K562 (cell line): Measurements from ENCODE around the gene LRP10. TPM values are rescaled to one million over a fixed set of nuclear protein-coding genes. Genes with fewer than 3 reads are reported as not detected.
A peak's percentile ranks its signal among the peaks of the same experiment; 100 is the strongest.

Experiments used
- CCNT2 ChIP-seq: IDR thresholded peaks from 2 replicates; pipeline ENCODE4 v1.6.1; 2011; ENCODE audit warnings: borderline replicate concordance, low read depth, mild to moderate bottlenecking, moderate library complexity, mixed read lengths, low read length; ENCODE audit not compliant: insufficient read length; ENCODE audit errors: extremely low read depth
- CREM ChIP-seq: IDR thresholded peaks from 2 replicates; pipeline ENCODE4 v1.6.1; 2014; ENCODE audit warnings: antibody characterized with exemption, low read depth
- FOXK2 ChIP-seq, 2 experiments: fragments of 450-650 bp; IDR thresholded peaks in 1 of 2; conservative IDR thresholded peaks in 1 of 2; 2 replicates each; pipeline ENCODE4 v1.6.1; 2016; ENCODE audit warnings: low read depth in 2 of 2, mild to moderate bottlenecking in 1 of 2
- HDAC1 ChIP-seq, 2 experiments: fragments of 450-650 bp; IDR thresholded peaks; 2 replicates each; pipeline ENCODE4 v1.6.1; 2016 to 2017; ENCODE audit warnings: inconsistent platforms in 1 of 2, mild to moderate bottlenecking in 1 of 2, moderate library complexity in 1 of 2
- HLTF ChIP-seq: fragments of 450-650 bp; IDR thresholded peaks from 2 replicates; pipeline ENCODE4 v1.6.1; 2016
- KDM1A ChIP-seq, 2 experiments: fragments of 450-650 bp; IDR thresholded peaks; 2 replicates each; pipeline ENCODE4 v1.6.1; 2016; ENCODE audit warnings: mild to moderate bottlenecking in 2 of 2
- NFIC ChIP-seq: fragments of 450-650 bp; IDR thresholded peaks from 2 replicates; pipeline ENCODE4 v1.6.1; 2017; ENCODE audit warnings: mild to moderate bottlenecking, inconsistent platforms
- NR1H2 ChIP-seq: sonication (generic); formaldehyde crosslinking; IDR thresholded peaks from 2 replicates; pipeline ENCODE4 v1.4.0; 2020; ENCODE audit warnings: mild to moderate bottlenecking, missing genetic modification reagents
- TARDBP ChIP-seq: fragments of 450-650 bp; IDR thresholded peaks from 2 replicates; pipeline ENCODE4 v1.6.1; 2016
- ZFX ChIP-seq: sonication (generic); formaldehyde crosslinking; IDR thresholded peaks from 2 replicates; pipeline ENCODE4 v1.8.0; 2022; ENCODE audit warnings: mild to moderate bottlenecking, missing genetic modification reagents, moderate library complexity
- polyA plus RNA-seq, 8 experiments: library from polyadenylated mRNA; depleted of rRNA in 4 of 8; stranded (reverse) in 5 of 8; unstranded in 3 of 8; fragments of >200 nt; fragmentation: Nextera tagmentation in 2 of 8; fragmentation: Illumina TruSeq in 1 of 8; extraction: Ambion mirVana in 2 of 8; extraction: Trizol in 1 of 8; gene quantifications; 2 replicates each; pipeline versions ENCODE4 v1.2.1 to v1.2.3, GENCODE V29; 2011 to 2014; ENCODE audit warnings: inconsistent platforms in 1 of 8, missing spikeins in 1 of 8
- total RNA-seq, 7 experiments: library from RNA; depleted of rRNA in 6 of 7; stranded (reverse); fragments of >200 nt in 6 of 7; fragmentation: Illumina TruSeq in 2 of 7; extraction: Trizol in 2 of 7; gene quantifications; 2 replicates each; pipeline versions ENCODE4 v1.2.1 to v1.2.3, GENCODE V29; 2011 to 2021; ENCODE audit warnings: low replicate concordance in 1 of 7
- TF ChIP-seq, protein P1 (sequence below): fragments of 200-600 bp; sonication (generic); IDR thresholded peaks from one replicate; pipeline ENCODE4 v1.6.1; 2012; ENCODE audit warnings: mild to moderate bottlenecking, low read depth, low read length, inconsistent platforms
- TF ChIP-seq, protein P2 (sequence below), 2 experiments: IDR thresholded peaks; 2 replicates each; pipeline ENCODE4 v1.6.1; 2011; ENCODE audit warnings: borderline replicate concordance in 1 of 2, control low read depth in 1 of 2, low read depth in 1 of 2, low read length in 1 of 2, mild to moderate bottlenecking in 1 of 2, mixed read lengths in 1 of 2, moderate library complexity in 1 of 2; ENCODE audit not compliant: insufficient read depth in 1 of 2, insufficient read length in 1 of 2, poor library complexity in 1 of 2, severe bottlenecking in 1 of 2; ENCODE audit errors: extremely low read depth in 1 of 2
- TF ChIP-seq, protein P3 (sequence below): fragments of 450-650 bp; formaldehyde crosslinking; IDR thresholded peaks from 2 replicates; pipeline ENCODE4 v1.4.0; 2020; ENCODE audit warnings: mild to moderate bottlenecking, moderate library complexity

Gene LRP10
- total and polyA plus RNA-seq, 9 of the 15 experiments (the other 6 are each of a cell fraction or from before 2014, with no cell fraction given) = 1.3 to 45.5 (median 10.9) TPM

DNA sequence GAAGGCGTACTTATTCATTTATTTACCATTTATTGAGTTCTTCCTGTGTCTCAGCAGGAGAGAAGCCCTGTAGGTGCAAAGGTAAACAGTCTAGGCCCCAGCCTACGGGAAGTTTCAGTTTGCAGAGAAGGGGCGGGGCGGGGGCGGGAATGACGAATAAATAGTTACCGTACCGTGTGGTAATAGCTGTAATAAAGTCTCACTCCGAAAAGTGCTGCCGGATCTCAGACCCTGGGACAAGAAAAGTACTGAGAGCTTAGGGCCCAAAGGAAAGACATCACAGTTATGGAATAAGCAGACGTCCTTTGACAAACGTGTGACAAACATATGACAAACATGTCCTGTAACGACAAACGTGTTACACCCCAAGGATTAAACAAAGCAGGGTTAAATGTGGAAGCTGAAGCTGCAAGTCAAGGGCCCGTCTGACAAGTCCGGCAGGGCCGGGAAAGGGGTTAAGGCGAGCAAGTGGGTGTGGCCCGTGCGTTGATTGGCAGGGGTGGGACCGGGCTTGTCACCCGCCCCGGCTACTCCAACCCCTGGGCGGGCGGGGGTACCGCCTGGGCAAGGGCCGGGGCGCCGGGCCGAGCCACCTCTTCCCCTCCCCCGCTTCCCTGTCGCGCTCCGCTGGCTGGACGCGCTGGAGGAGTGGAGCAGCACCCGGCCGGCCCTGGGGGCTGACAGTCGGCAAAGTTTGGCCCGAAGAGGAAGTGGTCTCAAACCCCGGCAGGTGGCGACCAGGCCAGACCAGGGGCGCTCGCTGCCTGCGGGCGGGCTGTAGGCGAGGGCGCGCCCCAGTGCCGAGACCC, at the start of gene LRP10 (continued):
- TF ChIP-seq, protein P1, sequence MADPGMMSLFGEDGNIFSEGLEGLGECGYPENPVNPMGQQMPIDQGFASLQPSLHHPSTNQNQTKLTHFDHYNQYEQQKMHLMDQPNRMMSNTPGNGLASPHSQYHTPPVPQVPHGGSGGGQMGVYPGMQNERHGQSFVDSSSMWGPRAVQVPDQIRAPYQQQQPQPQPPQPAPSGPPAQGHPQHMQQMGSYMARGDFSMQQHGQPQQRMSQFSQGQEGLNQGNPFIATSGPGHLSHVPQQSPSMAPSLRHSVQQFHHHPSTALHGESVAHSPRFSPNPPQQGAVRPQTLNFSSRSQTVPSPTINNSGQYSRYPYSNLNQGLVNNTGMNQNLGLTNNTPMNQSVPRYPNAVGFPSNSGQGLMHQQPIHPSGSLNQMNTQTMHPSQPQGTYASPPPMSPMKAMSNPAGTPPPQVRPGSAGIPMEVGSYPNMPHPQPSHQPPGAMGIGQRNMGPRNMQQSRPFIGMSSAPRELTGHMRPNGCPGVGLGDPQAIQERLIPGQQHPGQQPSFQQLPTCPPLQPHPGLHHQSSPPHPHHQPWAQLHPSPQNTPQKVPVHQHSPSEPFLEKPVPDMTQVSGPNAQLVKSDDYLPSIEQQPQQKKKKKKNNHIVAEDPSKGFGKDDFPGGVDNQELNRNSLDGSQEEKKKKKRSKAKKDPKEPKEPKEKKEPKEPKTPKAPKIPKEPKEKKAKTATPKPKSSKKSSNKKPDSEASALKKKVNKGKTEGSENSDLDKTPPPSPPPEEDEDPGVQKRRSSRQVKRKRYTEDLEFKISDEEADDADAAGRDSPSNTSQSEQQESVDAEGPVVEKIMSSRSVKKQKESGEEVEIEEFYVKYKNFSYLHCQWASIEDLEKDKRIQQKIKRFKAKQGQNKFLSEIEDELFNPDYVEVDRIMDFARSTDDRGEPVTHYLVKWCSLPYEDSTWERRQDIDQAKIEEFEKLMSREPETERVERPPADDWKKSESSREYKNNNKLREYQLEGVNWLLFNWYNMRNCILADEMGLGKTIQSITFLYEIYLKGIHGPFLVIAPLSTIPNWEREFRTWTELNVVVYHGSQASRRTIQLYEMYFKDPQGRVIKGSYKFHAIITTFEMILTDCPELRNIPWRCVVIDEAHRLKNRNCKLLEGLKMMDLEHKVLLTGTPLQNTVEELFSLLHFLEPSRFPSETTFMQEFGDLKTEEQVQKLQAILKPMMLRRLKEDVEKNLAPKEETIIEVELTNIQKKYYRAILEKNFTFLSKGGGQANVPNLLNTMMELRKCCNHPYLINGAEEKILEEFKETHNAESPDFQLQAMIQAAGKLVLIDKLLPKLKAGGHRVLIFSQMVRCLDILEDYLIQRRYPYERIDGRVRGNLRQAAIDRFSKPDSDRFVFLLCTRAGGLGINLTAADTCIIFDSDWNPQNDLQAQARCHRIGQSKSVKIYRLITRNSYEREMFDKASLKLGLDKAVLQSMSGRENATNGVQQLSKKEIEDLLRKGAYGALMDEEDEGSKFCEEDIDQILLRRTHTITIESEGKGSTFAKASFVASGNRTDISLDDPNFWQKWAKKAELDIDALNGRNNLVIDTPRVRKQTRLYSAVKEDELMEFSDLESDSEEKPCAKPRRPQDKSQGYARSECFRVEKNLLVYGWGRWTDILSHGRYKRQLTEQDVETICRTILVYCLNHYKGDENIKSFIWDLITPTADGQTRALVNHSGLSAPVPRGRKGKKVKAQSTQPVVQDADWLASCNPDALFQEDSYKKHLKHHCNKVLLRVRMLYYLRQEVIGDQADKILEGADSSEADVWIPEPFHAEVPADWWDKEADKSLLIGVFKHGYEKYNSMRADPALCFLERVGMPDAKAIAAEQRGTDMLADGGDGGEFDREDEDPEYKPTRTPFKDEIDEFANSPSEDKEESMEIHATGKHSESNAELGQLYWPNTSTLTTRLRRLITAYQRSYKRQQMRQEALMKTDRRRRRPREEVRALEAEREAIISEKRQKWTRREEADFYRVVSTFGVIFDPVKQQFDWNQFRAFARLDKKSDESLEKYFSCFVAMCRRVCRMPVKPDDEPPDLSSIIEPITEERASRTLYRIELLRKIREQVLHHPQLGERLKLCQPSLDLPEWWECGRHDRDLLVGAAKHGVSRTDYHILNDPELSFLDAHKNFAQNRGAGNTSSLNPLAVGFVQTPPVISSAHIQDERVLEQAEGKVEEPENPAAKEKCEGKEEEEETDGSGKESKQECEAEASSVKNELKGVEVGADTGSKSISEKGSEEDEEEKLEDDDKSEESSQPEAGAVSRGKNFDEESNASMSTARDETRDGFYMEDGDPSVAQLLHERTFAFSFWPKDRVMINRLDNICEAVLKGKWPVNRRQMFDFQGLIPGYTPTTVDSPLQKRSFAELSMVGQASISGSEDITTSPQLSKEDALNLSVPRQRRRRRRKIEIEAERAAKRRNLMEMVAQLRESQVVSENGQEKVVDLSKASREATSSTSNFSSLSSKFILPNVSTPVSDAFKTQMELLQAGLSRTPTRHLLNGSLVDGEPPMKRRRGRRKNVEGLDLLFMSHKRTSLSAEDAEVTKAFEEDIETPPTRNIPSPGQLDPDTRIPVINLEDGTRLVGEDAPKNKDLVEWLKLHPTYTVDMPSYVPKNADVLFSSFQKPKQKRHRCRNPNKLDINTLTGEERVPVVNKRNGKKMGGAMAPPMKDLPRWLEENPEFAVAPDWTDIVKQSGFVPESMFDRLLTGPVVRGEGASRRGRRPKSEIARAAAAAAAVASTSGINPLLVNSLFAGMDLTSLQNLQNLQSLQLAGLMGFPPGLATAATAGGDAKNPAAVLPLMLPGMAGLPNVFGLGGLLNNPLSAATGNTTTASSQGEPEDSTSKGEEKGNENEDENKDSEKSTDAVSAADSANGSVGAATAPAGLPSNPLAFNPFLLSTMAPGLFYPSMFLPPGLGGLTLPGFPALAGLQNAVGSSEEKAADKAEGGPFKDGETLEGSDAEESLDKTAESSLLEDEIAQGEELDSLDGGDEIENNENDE = peak; percentile 89
- TF ChIP-seq HDAC1 (IDR thresholded peaks at IDR 0.05) = peak; percentile 27 to 60; a peak in 2 of 4 replicates
- TF ChIP-seq, protein P2, sequence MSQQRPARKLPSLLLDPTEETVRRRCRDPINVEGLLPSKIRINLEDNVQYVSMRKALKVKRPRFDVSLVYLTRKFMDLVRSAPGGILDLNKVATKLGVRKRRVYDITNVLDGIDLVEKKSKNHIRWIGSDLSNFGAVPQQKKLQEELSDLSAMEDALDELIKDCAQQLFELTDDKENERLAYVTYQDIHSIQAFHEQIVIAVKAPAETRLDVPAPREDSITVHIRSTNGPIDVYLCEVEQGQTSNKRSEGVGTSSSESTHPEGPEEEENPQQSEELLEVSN (IDR thresholded peaks at IDR 0.05; ENCODE audit: borderline replicate concordance in 1 of 2, extremely low read depth in 1 of 2, insufficient read depth in 1 of 2, insufficient read length in 1 of 2, low read depth in 1 of 2, low read length in 1 of 2, poor library complexity in 1 of 2, severe bottlenecking in 1 of 2) = peak in 1 of 2 experiments; percentile 56
- TF ChIP-seq HLTF = 0 out of 2 replicates have a peak, but pooled peaks have one; percentile 49
- TF ChIP-seq CCNT2 = peak; percentile 92
- TF ChIP-seq FOXK2 (conservative IDR thresholded peaks at IDR 0.05 in 1 of 2, IDR thresholded peaks at IDR 0.05 in 1 of 2; ENCODE audit: low read depth in 2 of 2) = peak; percentile 22 to 92; a peak in 3 of 4 replicates
- peak; percentile 0 for TF ChIP-seq NFIC
- TF ChIP-seq, protein P3, sequence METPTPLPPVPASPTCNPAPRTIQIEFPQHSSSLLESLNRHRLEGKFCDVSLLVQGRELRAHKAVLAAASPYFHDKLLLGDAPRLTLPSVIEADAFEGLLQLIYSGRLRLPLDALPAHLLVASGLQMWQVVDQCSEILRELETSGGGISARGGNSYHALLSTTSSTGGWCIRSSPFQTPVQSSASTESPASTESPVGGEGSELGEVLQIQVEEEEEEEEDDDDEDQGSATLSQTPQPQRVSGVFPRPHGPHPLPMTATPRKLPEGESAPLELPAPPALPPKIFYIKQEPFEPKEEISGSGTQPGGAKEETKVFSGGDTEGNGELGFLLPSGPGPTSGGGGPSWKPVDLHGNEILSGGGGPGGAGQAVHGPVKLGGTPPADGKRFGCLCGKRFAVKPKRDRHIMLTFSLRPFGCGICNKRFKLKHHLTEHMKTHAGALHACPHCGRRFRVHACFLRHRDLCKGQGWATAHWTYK (CRISPR knock-in tag) = peak; percentile 47; the same call in 1 of the 2 replicates
- TF ChIP-seq KDM1A (IDR thresholded peaks at IDR 0.05) = peak in 1 of 2 experiments; percentile 2; a peak in 1 of 4 replicates
- TF ChIP-seq TARDBP = 0 out of 2 replicates have a peak, but pooled peaks have one; percentile 45
- TF ChIP-seq NR1H2 (CRISPR knock-in tag) = no peak
- peak; percentile 92 for TF ChIP-seq ZFX (CRISPR knock-in tag)
- TF ChIP-seq CREM = peak; percentile 55
